Uterus (tissue), 4 donors: ENCODE measurements around the gene SH3PXD2A. TPM values are rescaled to one million over a fixed set of nuclear protein-coding genes. Genes with fewer than 3 reads are reported as not detected.

ENCODE experiments used
- DNase-seq, 2 donors: peaks; one replicate each; pipeline ENCODE4 v3.0.0-alpha.2; 2019 to 2020
- H3K27ac ChIP-seq, 2 donors: fragments of 200-600 bp; sonication (generic); 1 replicate in 1 of 2; 2 replicates in 1 of 2; pipeline ENCODE4 v1.5.1; 2016 to 2018
- H3K27me3 ChIP-seq, 2 donors: fragments of 200-600 bp; sonication (generic); one replicate each; pipeline ENCODE4 v1.5.1; 2018 to 2019; ENCODE audit warnings: control low read depth in 1 of 2
- H3K36me3 ChIP-seq, 2 donors: fragments of 200-600 bp; sonication (generic); one replicate each; pipeline ENCODE4 v1.5.1; 2019; ENCODE audit warnings: control low read depth in 1 of 2
- H3K4me1 ChIP-seq, 2 donors: fragments of 200-600 bp; sonication (generic); one replicate each; pipeline ENCODE4 v1.5.1; 2018 to 2019; ENCODE audit warnings: control low read depth in 1 of 2
- H3K4me3 ChIP-seq, 2 donors: fragments of 200-600 bp; sonication (generic); 1 replicate in 1 of 2; 2 replicates in 1 of 2; pipeline ENCODE4 v1.5.1; 2018 to 2019; ENCODE audit warnings: mild to moderate bottlenecking in 1 of 2
- H3K9me3 ChIP-seq, 2 donors: fragments of 200-600 bp; sonication (generic); one replicate each; pipeline ENCODE4 v1.5.1; 2019; ENCODE audit warnings: control low read depth in 1 of 2
- POLR2A ChIP-seq, 2 donors: fragments of 450-650 bp; IDR thresholded peaks; one replicate each; pipeline ENCODE4 v1.6.1; 2016; ENCODE audit warnings: antibody characterized with exemption in 2 of 2, mild to moderate bottlenecking in 1 of 2, moderate library complexity in 1 of 2
- intact Hi-C: fragments of 100-400 bp; cut with DNase I; formaldehyde crosslinking; loops from one replicate; pipeline ENCODE4 v1.15.1; 2023; ENCODE audit warnings: low total_unique reads
- total RNA-seq, 4 donors: library from RNA; depleted of rRNA in 3 of 4; stranded (reverse); fragments of >200 nt in 3 of 4; gene quantifications; one replicate each; pipeline versions ENCODE4 v1.1.0 to v1.2.4, GENCODE V29; 2014 to 2023
- TF ChIP-seq, protein P1 (sequence below), 4 experiments: fragments of 200-600 bp in 2 of 4; fragments of 450-650 bp in 2 of 4; sonication (generic) in 2 of 4; IDR thresholded peaks; one replicate each; pipeline ENCODE4 v1.5.1; 2016 to 2019; ENCODE audit warnings: antibody characterized with exemption in 4 of 4, mild to moderate bottlenecking in 2 of 4, moderate library complexity in 1 of 4
- donor health status: DM: yes; HTN: yes; CAD: no.

Gene SH3PXD2A
- total RNA-seq, 4 donors from 2014 or later: 12.6 to 117 (median 46.6) TPM

DNA sequence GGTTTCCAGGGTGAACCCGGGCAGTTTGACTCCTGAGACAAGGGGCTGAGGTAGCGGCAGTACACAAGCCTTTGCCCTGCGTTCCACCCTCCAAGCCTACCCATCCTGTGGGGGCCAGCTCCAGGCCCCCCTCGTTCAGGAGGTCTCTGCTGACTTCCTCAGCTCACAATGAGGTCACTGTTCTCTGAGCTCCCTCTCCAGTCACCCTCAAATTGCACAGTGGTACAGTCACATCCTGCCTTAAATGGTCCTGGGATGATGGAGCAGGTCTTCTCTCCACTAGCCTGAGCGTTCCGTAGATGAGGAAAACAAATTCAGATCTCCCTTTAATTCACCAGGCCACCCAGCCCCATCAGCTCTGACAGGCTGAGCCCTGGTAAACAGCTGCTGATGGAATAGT is 90.2 kb downstream of the SH3PXD2A start:
- Histone ChIP-seq H3K4me1 (no peaks in the 10 kb centered on the region), H3K27ac (no peak overlapping the region), H3K36me3 (no peaks in the 10 kb centered on the region), H3K4me3 (no peak overlapping the region), H3K27me3 (no peaks in the 10 kb centered on the region), H3K9me3 (no peaks in the 10 kb centered on the region)
- intact Hi-C loops: no loop called here
- TF ChIP-seq, protein P1, sequence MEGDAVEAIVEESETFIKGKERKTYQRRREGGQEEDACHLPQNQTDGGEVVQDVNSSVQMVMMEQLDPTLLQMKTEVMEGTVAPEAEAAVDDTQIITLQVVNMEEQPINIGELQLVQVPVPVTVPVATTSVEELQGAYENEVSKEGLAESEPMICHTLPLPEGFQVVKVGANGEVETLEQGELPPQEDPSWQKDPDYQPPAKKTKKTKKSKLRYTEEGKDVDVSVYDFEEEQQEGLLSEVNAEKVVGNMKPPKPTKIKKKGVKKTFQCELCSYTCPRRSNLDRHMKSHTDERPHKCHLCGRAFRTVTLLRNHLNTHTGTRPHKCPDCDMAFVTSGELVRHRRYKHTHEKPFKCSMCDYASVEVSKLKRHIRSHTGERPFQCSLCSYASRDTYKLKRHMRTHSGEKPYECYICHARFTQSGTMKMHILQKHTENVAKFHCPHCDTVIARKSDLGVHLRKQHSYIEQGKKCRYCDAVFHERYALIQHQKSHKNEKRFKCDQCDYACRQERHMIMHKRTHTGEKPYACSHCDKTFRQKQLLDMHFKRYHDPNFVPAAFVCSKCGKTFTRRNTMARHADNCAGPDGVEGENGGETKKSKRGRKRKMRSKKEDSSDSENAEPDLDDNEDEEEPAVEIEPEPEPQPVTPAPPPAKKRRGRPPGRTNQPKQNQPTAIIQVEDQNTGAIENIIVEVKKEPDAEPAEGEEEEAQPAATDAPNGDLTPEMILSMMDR (IDR thresholded peaks at IDR 0.05): no peak
- no peak for TF ChIP-seq POLR2A (IDR thresholded peaks at IDR 0.05)
- no peak for DNase-seq

DNA sequence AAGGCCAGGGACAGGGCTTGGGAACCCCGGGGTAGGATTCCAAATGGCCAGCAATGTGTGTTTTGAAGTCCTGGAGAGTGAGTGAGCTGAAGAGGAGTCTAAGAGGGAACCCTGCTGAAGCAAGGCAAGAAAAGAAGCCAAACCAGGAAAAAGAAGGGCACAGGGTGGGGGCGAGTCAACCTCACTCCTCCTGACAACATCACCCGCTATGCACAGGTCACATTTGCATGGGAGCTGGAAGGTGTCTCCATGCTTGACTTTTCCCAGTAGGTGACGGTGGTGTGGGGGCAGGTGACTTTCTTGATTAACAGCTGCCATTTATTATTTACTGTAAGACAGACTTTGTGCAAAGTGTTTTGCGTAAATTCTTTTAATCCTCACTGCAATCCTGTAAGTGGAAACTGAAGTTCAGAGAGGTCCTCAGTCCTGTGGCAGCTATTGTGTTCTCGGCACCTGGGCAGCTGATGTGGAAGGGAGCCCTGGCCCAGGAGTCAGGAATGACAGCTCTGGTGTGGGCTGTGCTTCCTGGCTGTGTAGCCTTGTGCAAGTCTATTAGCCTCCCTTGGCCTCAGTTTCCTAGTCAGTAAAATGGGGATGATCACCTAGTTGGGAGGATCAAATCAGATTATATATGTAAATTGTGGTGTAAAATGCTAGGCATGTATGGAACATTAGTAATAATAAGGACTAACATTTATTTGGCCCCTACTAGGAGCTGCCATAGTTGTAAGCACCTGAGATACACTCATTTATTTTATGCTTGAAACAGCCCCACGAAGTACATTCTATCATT is 90.9 kb downstream of the SH3PXD2A start:
- no peaks in the 10 kb centered on the region for H3K27me3 ChIP-seq

DNA sequence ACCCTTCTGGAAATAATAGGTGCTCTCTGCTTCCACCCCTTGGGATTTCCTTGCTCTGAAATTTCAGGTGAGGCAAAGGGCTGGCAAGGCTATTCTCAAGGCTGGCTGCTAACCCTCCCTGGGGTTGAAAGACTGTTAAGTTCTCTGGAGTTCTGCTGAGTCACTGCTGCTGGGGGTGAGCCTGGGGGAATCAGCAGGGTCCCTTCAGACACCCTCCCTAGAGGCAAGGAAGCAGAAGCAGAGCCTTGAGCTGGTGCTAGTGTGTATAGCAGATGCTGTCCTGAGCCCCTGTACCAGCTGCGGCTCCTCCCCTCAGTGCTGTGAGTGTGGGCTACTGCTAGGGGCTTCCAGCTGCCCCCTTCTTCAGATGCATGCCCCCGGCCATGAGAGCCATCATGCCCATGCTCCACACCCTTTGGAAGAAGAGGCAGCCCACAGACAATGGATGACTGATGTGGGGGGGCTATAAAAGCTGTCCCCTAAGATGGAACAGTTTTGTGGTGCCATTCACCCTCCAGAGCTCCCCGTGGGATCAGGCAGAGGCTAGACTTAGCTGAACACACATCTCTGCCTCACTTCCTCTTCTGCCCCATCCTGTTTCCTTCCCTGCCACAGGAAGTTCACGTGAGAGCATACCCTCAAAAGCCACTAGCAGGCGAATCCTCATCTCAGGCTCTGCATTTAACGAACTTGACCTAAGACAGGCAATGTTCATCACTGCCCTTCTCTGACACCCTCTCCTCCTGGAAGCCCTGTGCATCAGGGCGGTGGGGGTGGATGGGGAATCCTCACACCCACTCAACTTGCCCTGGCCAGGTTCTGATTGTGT is 91.8 kb downstream of the SH3PXD2A start:
- Histone ChIP-seq H3K9me3 (no peaks in the 10 kb centered on the region), H3K27me3 (no peaks in the 10 kb centered on the region), H3K4me1 (peaks cover 0 to 3% of the 10 kb centered on the region in 2 donors), H3K36me3 (no peaks in the 10 kb centered on the region), H3K4me3 (no peak overlapping the region), H3K27ac (no peak overlapping the region)
- no peak for DNase-seq
- TF ChIP-seq POLR2A (IDR thresholded peaks at IDR 0.05): no peak
- TF ChIP-seq, protein P1 (IDR thresholded peaks at IDR 0.05): no peak
- intact Hi-C loops: no loop called here

More for the DNA sequence above, 90.9 kb downstream of the SH3PXD2A start:
- Histone ChIP-seq H3K4me1 (no peaks in the 10 kb centered on the region), H3K4me3 (no peak overlapping the region), H3K36me3 (no peaks in the 10 kb centered on the region), H3K27ac (no peak overlapping the region), H3K9me3 (no peaks in the 10 kb centered on the region)
- intact Hi-C loops: no loop called here
- TF ChIP-seq, protein P1 (IDR thresholded peaks at IDR 0.05): no peak
- no peak for TF ChIP-seq POLR2A (IDR thresholded peaks at IDR 0.05)
- no peak for DNase-seq

- no peaks in the 10 kb centered on the region for H3K9me3 ChIP-seq
- peaks cover 0 to 8% of the 10 kb centered on the region in 2 donors for H3K4me1 ChIP-seq
- TF ChIP-seq, protein P1 (IDR thresholded peaks at IDR 0.05): no peak
- no peak for TF ChIP-seq POLR2A (IDR thresholded peaks at IDR 0.05)
- H3K27me3 ChIP-seq: no peaks in the 10 kb centered on the region
- intact Hi-C loops: no loop called here
- no peak for DNase-seq
- no peak overlapping the region for H3K27ac ChIP-seq
- H3K4me3 ChIP-seq: no peak overlapping the region
- H3K36me3 ChIP-seq: no peaks in the 10 kb centered on the region
These were observed 92.5 kb downstream of the SH3PXD2A start for GRCh38 chr10:103762916-103763315.

DNA sequence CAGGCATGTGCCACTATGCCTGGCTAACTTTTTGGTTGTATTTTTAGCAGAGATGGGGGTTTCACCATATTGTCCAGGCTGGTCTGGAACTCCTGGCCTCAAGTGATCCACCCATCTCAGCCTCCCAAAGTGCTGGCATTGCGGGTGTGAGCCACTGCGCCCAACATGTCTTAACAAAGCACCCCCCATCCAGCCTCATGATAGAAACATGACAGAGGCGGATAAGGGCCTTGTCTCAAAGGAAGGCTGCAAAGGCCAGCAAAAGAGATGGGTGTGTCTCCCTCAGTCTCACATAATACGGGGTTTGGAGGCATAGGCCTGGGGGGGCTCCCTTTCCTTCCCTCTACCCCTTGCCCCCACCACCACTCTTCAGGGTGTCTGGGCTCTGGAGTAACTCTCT is 93.2 kb downstream of the SH3PXD2A start:
- H3K4me1 ChIP-seq: peaks cover 0 to 8% of the 10 kb centered on the region in 2 donors
- no peak overlapping the region for H3K27ac ChIP-seq
- H3K4me3 ChIP-seq: no peak overlapping the region
- intact Hi-C loops: no loop called here
- DNase-seq: no peak
- H3K9me3 ChIP-seq: no peaks in the 10 kb centered on the region
- no peaks in the 10 kb centered on the region for H3K27me3 ChIP-seq
- no peaks in the 10 kb centered on the region for H3K36me3 ChIP-seq
- TF ChIP-seq, protein P1 (IDR thresholded peaks at IDR 0.05): no peak
- no peak for TF ChIP-seq POLR2A (IDR thresholded peaks at IDR 0.05)
